NCI-H748 (cell line): ENCODE data around the gene GSTM4.
"Not testable (repeated sequence)": the region's sequence is repeated elsewhere in the genome, so short reads cannot be mapped to it uniquely, and the experiment has no call there.

Source experiments
- DNase-seq: peaks from one replicate; lab custom pipeline; 2025; ENCODE audit not compliant: unreplicated experiment; lab: John Stamatoyannopoulos, UW

The GSTM4 gene

GRCh38 chr1:109660691-109661026 lies 4.8 kb downstream of the GSTM4 start:
- not testable (repeated sequence) for DNase-seq

GRCh38 chr1:109661391-109661790 lies 5.5 kb downstream of the GSTM4 start:
- no peak for DNase-seq

DNA sequence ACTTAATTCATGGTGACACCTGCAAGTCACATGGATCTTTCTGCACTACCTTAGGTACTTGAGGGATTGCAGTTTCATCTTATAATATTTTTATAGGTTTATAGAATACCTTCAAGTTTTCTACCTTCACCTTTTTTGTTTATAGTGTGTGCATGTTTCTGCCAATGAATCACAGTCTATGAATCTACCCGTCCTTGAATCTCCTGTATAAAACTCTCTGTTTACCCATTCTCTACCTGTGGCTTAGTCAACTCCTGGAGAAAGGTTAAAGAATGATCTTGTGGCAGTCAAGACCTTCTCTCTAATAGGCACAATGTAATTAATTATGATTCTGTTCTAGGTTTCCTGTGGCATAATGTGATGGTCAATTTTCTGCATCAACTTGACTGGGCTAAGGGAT lies 8.8 kb downstream of the GSTM4 start:
- DNase-seq = no peak

DNA sequence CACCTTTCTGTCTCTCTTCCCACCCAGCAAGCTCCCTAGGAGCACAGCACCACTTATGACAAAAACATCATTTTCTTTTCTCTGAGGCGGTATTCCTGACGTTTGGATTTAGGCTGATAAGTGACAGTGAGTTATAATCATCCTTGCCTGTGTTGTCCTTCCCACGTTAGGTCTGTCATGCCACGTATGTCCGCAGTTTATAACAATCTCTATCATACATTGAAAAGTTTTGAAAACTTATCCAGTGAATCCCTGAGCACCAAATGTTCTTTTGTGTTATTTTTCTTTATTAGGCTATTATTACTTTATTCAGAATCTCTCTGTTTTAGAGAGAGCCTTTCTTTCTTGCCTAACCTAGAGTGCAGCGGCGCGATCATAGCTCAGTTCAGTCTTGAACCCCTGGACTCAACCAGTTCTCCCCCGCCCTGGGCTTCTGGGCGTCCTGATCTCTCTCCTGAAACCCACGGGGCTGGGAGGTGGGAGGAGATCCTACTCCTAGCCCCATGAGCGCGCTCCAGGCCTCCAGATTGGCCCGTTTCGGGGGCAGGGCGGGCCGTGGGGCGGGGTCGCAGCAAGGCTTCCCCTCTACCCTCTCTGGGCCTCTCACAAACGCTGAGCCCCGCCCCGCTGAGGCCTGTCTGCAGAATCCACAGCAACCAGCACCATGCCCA lies 11.7 kb downstream of the GSTM4 start, which contains the start of gene GSTM2:
Gene GSTM2 (plus strand): TSS at position 606 of the 671 bp plus-strand sequence. CDS start 59 bp downstream, at position 665.
- DNase-seq = no peak

DNA sequence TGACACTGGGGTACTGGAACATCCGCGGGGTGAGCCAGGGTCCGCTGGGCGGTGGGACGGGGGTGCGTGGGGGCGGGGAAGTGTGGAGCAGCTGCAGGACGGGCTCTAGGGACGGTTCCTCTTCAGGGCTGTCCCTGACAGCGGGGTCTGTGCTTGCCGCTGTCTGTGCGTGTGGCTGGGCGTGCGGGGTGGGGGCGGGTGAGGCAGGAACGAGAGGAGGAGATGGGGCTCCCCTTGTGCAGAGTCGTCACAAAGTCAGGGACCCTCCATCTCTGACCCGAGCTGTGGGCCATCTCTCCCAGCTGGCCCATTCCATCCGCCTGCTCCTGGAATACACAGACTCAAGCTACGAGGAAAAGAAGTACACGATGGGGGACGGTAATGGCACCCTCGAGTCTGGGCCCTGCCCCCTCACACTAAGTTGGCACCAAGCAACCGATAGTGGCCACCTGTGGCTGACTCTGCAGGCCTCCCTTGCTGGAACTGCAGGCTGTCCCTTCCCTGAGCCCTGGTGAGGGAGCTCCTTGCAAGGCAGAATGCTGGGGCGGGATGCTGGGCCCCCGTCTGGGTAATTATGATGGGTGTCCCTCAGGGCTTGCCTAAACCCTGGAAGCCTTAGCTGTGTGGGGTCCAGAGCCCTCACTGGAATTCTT lies 12.3 kb downstream of the GSTM4 start:
- DNase-seq = no peak

- DNase-seq = no peak
Observed at GRCh38 chr1:109669246-109669948, 13.5 kb downstream of the GSTM4 start.

DNA sequence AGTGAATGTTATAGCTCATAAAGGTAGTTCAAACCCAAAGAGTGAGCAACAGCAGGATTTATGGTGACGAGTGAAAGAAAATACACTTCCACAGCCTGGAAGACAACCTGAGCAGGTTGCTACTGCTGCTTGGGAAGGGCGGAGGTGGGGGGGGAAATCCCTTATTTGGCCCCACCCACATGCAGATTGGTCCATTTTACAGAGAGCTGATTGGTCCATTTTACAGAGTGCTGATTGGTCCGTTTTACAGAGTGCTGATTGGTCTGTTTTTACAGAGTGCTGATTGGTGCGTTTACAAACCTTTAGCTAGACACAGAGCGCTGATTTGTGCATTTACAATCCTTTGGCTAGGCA lies 14.0 kb downstream of the GSTM4 start:
- not testable (repeated sequence) for DNase-seq

DNA sequence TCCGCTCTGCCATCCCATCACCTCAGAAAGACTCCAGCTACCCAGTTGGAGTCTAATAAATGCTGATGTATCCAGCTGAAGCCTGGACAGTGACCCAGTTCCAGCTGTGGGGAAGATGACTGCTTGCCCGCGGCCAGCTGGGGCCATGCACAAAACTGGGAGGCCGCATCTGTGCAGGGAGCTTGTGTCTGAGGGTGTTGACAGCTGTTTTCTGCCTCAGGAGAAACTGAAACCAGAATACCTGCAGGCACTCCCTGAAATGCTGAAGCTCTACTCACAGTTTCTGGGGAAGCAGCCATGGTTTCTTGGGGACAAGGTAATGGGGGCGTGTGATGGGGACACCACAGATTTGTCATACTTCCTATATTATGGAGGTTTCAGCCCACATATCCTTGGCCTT lies 15.2 kb downstream of the GSTM4 start:
- no peak for DNase-seq

GRCh38 chr1:109673861-109674260 lies 18.0 kb downstream of the GSTM4 start:
- not testable (repeated sequence) for DNase-seq

- not testable (repeated sequence) for DNase-seq
Observed at GRCh38 chr1:109676683-109677381, 20.9 kb downstream of the GSTM4 start.

DNA sequence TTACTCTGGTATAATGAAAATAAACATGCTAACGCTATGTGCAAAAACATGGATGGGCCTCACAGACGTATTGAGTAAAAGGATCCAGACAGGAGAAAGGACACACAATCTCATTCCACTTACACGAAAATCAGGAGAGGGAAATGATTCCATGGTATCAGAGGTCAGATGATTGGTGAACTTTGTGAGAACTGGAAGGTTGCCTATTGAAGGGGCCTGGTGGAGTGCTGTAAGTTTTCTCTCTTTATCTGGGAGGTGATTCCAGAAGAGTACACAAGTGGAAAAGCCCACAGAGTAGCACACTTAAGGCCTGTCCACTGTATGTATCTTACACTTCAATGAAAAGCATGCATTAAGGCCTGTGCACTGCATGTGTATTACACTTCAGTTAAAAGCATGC lies 21.6 kb downstream of the GSTM4 start:
- no peak for DNase-seq

DNA sequence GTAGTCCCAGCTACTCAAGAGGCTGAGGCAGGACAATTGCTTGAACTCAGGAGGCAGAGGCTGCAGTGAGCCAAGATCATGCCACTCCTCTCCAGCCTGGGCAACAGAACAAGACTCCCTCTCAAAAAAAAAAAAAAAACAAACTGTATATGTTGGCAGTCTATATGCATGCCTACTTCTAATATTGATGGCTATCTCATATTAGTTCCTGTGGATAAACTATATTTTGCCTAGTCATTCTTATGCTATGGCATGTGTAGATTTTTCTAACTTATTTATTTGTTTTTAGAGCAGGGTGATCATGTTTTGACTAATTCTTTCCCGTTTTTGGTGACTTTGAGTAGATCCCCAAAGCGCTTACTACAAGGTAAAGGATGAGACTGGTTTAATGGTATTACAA lies 22.7 kb downstream of the GSTM4 start:
- not testable (repeated sequence) for DNase-seq

DNA sequence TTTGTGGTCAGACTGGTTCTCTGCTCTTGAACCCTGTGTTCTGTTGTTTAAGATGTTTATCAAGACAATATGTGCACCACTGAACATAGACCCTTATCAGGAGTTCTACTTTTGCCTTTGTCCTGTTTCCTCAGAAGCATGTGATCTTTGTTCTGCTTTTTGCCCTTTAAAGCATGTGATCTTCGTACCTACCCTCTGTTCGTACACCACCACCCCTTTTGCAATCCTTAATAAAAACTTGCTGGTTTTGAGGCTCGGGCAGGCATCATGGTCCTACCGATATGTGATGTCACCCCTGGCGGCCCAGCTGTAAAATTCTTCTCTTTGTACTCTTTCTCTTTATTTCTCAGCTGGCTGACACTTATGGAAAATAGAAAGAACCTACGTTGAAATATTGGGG lies 28.9 kb downstream of the GSTM4 start:
- DNase-seq = not testable (repeated sequence)

DNA sequence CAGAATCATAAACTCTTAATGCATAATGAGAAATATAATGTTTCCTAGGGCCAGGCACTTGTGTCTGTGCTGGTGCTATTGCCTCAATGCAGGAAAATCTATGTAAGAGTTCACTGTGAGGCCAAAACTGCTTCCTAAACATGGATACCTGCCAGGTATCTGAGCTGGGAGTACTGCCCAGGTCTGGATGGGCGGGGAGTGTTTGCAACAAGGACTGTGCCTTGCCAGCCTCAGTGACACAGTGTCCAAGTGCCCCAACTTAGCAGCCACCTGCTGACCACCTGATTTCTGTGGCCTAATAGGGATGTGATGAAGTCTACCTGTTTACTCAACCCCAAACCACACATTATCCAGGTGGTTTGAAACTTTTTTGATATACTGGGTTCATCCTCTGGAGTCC lies 29.5 kb downstream of the GSTM4 start:
- not testable (repeated sequence) for DNase-seq

GRCh38 chr1:109685890-109686289 lies 30.0 kb downstream of the GSTM4 start:
- not testable (repeated sequence) for DNase-seq

- not testable (repeated sequence) for DNase-seq
Observed at GRCh38 chr1:109687109-109687508, 31.2 kb downstream of the GSTM4 start.

- DNase-seq = no peak
Observed at GRCh38 chr1:109687641-109688499, 32.0 kb downstream of the GSTM4 start, which contains the start of gene GSTM1. Gene GSTM1 (plus strand): TSS chr1:109687817. CDS start chr1:109687874, 57 bp downstream.

GRCh38 chr1:109689844-109690405 lies 34.0 kb downstream of the GSTM4 start:
- DNase-seq = no peak

- no peak for DNase-seq
Observed at GRCh38 chr1:109691759-109692158, 35.9 kb downstream of the GSTM4 start.

DNA sequence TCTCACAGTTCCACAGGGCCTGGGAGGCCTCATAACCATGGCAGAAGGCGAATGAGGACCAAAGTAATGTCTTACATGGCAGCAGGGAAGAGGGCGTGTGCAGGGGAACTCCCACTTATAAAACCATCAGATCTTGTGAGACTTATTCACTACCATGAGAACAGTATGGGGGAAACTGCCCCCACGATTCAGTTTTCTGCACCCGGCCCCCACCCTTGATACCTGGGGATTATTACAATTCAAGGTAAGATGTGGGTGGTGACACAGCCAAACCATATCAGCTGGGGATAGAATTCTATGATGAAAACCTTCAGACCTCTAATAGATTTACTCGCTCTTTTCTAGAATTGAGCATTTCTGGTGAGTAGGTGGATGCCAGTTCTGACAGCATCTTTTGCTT lies 38.5 kb downstream of the GSTM4 start:
- DNase-seq = not testable (repeated sequence)
